ENCODE results near the gene ELMOD1.

The ELMOD1 gene

GRCh38 chr11:107651672-107652071 lies 60.7 kb downstream of the ELMOD1 start:
- no peak for DNase-seq

DNA sequence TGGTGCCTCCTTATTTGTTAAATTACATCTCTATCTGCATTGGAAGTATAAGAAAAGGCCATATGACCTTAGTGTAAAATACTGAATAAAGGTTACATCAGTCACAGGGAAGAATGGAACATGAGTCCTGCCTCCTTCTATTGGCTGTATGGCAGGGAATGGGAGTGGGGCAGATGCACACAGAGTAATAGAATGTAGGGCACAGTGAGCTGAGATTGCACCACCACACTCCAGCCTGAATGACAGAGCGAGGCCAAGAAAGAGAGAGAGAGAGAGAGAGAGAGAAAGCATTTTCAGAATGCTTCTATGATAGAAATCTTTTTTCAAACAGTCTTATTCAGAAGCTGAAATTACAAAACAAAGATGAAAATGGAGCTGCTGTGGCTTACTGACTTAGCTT lies 62.1 kb downstream of the ELMOD1 start:
- DNase-seq, result no peak

DNA sequence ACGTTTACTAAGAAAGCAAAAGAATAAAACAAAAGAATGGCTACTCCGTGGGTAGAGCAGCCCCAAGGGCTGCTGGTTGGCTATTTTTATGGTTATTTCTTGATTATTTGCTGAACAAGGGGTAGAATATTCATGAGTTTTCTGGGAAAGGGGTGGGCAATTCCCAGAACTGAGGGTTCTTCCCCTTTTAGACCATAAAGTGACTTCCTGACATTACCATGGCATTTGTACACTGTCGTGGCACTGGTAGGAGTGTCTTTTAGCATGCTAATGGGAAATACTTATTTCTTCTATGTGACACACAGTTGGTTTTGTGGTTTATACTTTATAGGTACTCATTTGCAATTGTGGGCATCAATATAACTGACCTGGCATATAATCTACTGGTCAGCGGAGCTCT lies 64.7 kb downstream of the ELMOD1 start:
- DNase-seq, result no peak

- no peak for DNase-seq
Observed at GRCh38 chr11:107659310-107659709, 68.4 kb downstream of the ELMOD1 start.

DNA sequence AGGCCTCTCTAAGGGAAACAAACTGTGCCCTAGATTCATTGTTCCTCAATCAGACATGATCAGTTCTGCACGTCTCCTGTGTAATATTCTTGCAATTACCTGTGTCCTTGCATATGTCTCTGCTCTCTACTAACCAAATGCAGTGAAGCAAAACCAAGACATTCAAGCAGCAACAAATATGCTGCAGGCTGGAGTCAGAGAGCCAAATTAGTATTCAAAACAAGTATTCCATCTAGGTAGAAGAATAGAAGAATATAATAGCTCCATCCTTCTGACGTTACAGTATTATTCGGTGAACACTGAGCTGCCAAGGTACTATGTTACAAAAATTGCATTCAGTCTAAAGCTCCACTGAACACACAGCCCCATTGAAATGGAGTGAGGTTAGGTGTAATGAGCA lies 69.1 kb downstream of the ELMOD1 start:
- no peak for DNase-seq

- no peak for DNase-seq
Observed at GRCh38 chr11:107661656-107662055, 70.7 kb downstream of the ELMOD1 start.

- DNase-seq, result no peak
Observed at GRCh38 chr11:107665018-107665417, 74.1 kb downstream of the ELMOD1 start.

- DNase-seq, result no peak
Observed at GRCh38 chr11:107666911-107667613, 76.1 kb downstream of the ELMOD1 start.

DNA sequence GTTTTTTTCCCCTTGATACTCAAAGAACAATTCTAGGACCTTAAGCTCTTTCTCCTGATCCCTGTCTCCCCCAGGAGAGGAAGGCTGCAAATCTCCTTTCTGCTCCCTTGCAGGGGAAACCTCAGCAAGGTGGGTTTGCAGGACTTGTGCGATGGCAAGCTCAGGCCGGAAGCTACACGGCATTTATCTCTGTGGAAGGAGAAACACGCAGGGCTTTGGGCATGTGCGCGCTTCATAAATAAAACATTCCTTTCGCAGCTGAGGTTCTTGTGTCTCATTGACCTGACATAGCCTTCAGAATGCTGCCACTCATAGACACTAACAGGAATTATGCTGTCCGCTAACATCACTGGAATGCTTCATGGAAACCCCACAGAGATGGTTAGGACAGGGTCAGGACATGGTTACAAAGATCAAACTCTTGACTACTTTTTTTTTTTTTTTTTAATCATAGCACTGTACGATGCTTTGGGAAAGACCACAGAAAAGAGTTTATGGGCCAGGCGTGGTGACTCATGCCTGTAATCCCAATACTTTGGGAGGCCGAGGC lies 78.3 kb downstream of the ELMOD1 start:
- DNase-seq, result no peak

GRCh38 chr11:107669893-107670601 lies 79.1 kb downstream of the ELMOD1 start:
- no peak for DNase-seq

GRCh38 chr11:107675902-107676301 lies 85.0 kb downstream of the ELMOD1 start:
- no peak for DNase-seq

- no peak for DNase-seq
Observed at GRCh38 chr11:107676336-107677057, 85.5 kb downstream of the ELMOD1 start.

GRCh38 chr11:107677924-107678631 lies 87.1 kb downstream of the ELMOD1 start:
- no peak for DNase-seq

DNA sequence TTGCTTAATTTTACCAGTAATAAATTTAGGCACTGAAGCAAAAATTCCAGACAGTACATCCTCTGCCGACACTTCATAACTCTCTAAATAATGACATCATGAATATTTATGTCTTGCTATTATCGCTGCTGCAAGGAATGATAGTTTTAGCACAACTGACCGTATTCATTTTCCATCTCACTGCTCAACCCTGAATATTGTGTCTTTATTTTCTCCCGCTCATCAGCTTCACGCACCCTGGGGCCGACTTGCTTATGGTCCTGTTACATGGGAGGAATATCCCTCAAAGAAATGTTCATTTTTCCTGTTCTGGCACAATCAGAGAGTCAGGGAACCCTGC lies 87.7 kb downstream of the ELMOD1 start:
- no peak for DNase-seq

DNA sequence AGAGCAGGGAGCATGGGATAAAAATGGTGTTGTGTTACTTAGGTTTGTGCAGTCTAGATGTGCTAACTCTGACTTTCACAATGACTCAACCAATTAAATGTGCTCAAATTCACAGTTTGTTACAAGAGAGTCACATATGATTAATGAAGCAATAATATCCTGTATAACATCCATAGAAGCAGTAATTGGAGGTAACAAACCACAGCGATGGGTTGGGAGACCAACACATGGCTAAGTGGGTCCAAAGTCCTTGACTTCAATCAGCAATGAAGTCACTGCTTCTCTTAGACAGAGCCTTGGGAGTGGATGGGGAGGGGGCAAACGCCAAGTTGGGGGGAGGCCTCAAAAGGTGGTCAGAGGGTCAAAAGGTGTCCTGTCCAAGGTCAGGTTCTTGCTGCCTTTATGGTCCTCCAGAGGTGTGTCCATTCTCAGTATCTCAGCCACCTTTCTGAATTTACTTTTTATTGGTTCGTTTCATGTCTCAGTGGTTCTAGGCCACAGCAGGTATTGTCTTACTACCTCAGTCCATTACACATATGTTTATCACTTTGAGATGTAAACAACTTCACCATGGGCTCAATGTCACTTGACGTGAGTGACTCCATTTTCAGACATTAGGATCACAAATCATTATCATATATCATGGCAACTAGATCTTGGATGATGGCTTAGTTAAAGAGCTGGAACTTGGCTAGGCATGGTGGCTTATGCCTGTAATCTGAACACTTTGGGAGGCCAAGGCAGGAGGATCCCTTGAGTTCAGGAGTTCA lies 88.5 kb downstream of the ELMOD1 start:
- no peak for DNase-seq

DNA sequence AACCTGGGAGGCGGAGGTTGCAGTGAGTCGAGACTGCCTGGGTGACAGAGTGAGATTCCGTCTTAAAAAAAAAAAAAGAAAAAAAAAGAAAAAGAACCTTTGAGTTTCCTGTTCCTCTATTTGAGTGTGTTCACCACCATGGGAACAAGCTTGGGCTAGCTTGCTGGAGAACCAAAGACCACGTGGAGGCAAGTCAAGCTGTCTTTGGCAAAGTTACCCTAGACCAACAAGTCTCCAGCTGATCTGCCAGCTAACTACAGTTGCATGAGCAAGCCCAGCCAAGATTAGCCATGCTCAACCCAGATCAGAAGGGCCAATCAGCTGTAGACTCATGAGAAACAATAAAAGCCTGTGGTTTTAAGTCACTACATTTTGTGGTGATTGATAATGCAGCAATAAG lies 91.2 kb downstream of the ELMOD1 start:
- no peak for DNase-seq

DNA sequence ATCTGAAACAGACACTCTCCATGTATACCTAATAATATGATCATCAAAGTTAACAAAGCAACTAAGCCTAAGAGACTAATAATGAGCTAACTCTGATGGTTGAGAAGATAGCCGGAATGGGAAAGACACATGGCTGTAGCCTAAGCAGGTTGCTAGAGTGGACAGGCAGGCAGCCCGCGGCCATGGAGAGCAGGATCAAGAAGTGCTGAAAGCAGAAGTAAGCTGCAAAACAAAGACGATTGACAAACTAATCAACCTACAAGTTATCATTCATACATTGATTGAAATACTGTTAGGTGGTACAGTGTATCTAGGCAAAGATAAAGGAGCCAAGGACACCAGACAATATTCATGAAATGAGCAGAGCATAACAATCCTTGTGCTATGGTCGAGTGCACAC lies 91.6 kb downstream of the ELMOD1 start:
- no peak for DNase-seq

DNA sequence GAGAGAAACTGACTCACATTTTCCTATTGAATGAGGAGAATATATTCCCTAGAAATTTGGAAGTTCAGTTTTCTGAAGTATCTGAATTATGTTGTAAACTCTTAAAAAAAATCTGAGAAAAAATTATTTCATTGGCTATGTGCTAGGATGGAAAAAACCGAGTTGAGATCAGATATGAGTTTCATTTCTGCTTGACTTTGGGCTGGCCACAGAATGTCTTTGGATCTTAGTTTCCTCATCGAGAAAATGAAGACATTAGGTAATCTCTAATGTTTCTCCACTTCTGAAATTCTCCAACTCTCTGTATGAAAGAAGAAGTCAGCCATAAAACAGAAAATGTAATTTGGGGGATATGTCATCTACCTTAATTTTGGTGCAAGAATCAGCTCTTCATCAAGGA lies 92.1 kb downstream of the ELMOD1 start:
- no peak for DNase-seq

DNA sequence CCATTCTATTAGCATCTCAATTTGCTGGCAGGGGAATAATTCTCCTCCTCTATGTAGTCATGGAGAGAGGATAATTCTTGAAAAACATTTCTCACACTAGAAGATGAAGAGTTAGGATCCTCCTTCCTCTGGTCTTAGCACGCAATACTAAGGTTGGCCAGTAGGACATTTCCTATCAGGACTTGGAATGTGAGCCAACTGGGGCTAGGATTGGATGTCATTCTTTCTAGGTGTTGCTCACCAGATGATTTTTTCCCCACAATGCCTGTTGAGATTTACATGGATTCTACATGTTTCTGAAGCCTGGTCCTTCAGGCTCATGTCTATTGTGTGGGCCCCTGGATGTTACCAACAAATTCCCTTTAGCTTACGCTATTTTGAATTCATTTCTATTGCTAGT lies 92.9 kb downstream of the ELMOD1 start:
- peak in 1 of 3 experiments; percentile 33 for DNase-seq

DNA sequence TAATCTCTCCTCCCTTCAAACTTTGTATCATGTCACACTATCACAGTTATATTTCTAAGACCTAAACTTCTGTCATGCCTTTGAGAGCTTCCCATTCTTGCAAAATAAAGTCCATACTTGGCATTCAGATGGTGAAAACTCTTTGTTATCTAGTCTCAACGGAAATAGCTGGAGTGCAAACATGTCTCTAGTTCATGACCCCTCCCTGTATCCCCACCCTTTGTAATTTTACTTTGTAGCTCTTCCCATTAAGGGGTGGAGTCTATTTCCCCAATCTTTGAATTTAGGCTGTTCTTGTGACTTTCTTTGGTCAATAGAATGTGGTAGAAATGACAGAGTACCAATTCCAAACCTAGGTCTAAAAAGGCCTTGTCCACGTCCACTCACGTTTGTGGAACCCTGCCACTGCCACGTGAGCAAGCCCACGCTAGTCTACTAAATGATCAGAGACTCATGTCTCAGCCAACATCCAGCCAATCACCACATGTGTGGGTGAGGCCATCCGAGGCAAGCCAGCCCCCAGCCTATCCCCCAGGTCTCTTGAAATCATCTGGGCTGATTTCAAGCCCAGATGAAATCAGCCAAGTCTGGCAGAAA lies 97.5 kb downstream of the ELMOD1 start:
- DNase-seq, result no peak

GRCh38 chr11:107689317-107690202 lies 98.6 kb downstream of the ELMOD1 start:
- peak; percentile 49 to 84 (median 60) for DNase-seq

Measured in NCI-H1417 (cell line).